Breast epithelium (tissue), 3 donors: Measurements from ENCODE around the gene DST.

ENCODE experiments used
- POLR2A ChIP-seq: fragments of 450-650 bp; IDR thresholded peaks from one replicate; pipeline ENCODE4 v1.6.1; 2016; ENCODE audit warnings: antibody characterized with exemption, mild to moderate bottlenecking, moderate library complexity
- POLR2AphosphoS5 ChIP-seq, 3 donors: sonication (generic); formaldehyde crosslinking; IDR thresholded peaks; one replicate each; pipeline ENCODE4 v1.6.1; 2017; ENCODE audit warnings: antibody characterized with exemption in 3 of 3
- TF ChIP-seq, protein P1 (sequence below), 3 donors: fragments of 450-650 bp; IDR thresholded peaks; one replicate each; pipeline ENCODE4 v1.5.1; 2016 to 2017; ENCODE audit warnings: antibody characterized with exemption in 3 of 3, mild to moderate bottlenecking in 3 of 3, moderate library complexity in 3 of 3

GRCh38 chr6:56668158-56668557 is 25.5 kb upstream of the DST start:
- TF ChIP-seq POLR2A (no peak), POLR2AphosphoS5 (IDR thresholded peaks at IDR 0.05) (no peak)
- TF ChIP-seq, protein P1, sequence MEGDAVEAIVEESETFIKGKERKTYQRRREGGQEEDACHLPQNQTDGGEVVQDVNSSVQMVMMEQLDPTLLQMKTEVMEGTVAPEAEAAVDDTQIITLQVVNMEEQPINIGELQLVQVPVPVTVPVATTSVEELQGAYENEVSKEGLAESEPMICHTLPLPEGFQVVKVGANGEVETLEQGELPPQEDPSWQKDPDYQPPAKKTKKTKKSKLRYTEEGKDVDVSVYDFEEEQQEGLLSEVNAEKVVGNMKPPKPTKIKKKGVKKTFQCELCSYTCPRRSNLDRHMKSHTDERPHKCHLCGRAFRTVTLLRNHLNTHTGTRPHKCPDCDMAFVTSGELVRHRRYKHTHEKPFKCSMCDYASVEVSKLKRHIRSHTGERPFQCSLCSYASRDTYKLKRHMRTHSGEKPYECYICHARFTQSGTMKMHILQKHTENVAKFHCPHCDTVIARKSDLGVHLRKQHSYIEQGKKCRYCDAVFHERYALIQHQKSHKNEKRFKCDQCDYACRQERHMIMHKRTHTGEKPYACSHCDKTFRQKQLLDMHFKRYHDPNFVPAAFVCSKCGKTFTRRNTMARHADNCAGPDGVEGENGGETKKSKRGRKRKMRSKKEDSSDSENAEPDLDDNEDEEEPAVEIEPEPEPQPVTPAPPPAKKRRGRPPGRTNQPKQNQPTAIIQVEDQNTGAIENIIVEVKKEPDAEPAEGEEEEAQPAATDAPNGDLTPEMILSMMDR (IDR thresholded peaks at IDR 0.05): no peak
